ENCODE measurements around the gene IL1R2. TPM values are rescaled to one million over a fixed set of nuclear protein-coding genes. Genes with fewer than 3 reads are reported as not detected.
A peak's percentile ranks its signal among the peaks of the same experiment; 100 is the strongest.
"Not testable (repeated sequence)": the region's sequence is repeated elsewhere in the genome, so short reads cannot be mapped to it uniquely, and the experiment has no call there.

The IL1R2 gene
- total RNA-seq, 1 donor from 2014 or later, result 0.20 TPM

DNA sequence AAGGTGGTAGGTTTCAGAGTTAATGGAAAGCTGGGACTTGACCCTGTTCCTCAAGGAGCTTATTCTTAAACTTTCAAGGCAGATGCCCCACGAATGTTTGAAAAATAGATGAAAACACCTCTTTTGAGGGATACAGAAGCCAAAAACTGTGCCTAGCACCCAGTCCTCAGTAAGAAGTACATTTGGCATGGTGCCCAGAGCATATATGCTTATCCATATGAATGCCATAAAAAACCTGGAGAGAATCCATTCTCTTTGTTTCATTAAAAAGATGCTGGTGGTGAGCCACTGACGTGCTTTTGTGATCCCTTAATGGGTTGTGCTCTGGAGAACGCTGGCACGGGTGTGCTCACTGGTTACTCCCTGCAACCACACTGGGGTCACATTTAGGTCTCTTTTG lies 69.0 kb downstream of the IL1R2 start:
- DNase-seq (ENCODE audit: low read depth in 2 of 2), result no peak

DNA sequence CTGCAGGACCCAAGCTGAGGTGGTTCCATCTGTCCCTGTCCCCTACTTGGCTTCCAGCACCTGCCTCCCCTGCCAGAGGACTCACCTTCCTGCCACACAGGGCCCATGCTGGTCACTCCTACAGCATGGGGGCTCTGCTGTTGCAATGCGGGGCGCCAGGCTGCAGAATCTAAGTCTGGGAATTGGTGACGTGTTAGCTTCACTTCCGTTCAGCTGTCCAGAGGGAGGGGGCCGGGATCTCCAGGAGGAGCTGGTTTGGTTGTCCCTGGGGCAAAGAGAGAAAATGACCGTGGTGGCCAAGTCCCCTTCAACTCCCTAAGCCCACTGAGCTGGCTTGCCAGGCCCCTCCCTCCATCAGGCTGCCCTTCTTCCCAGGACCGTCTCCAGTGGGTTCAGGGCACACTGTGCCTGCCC lies 69.5 kb downstream of the IL1R2 start:
- DNase-seq (ENCODE audit: low read depth in 2 of 2), result no peak

GRCh38 chr2:102061962-102062795 lies 70.4 kb downstream of the IL1R2 start:
- peak; percentile 58 to 93 for DNase-seq (ENCODE audit: low read depth in 2 of 2)

DNA sequence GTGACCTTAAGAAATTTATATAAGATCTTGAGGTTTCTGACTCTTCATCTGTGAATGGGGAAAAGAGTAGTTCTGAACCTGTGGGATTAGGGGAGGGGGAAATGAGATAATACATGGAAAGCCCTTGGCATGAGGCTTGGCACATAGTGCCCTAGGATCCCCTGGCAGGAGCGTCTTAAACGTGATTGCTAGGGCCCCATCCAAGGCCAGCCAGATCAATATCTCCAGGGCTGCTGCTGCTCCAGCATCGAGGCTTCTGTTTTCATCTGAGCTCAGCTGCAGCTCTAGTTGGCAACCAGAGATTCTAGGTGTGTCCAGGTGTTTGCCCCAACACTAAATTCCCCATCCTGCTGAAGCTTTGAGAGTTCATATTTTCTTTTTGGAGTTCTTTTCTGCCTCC lies 71.0 kb downstream of the IL1R2 start:
- DNase-seq (ENCODE audit: low read depth in 2 of 2), result no peak

- DNase-seq (ENCODE audit: low read depth in 2 of 2), result peak in 1 of 2 donors; percentile 68
These were observed 71.7 kb downstream of the IL1R2 start for GRCh38 chr2:102063487-102063911.

DNA sequence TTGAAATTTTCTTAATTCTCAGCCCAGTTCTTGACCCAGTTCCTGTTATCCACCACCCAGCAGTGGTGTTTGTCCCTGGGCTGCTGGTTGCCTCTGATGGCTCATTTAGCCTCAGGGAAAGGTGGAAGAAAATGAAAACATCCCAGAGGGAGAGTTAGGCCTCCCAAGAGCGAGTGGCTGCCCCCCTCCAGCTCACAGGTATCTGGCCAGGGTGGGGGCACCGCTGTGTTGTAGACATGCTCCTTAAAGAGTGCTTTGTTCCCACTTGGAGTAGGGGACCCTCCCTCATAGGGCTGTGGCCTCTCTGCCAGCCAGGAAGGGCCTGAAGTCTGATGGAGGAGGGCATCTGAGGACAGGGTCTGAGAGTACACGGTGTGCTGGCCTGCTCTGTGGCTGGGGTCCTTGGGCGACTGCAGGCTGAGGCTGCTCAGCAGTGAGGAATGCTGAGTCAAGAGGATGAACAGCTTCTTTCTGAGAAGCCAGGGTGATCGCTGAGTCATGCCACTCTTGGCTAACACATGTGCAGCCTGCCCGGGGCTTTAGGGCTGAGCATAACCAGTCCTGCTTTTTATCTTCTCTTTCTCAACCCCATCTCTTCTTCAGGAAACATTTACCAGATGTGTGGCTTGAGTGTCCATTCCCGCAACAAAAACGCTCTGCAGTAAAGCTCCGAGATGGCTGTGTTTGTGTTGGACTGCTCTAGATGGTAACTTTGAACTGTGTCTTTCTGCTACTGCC lies 72.3 kb downstream of the IL1R2 start:
- peak; percentile 71 to 92 for DNase-seq (ENCODE audit: low read depth in 2 of 2)

GRCh38 chr2:102064679-102065674 lies 73.2 kb downstream of the IL1R2 start:
- DNase-seq (ENCODE audit: low read depth in 2 of 2), result peak; percentile 28 to 33

GRCh38 chr2:102065675-102066252 lies 74.0 kb downstream of the IL1R2 start:
- DNase-seq (ENCODE audit: low read depth in 2 of 2), result peak in 1 of 2 donors; percentile 41

GRCh38 chr2:102066554-102066953 lies 74.8 kb downstream of the IL1R2 start:
- DNase-seq (ENCODE audit: low read depth in 2 of 2), result no peak

DNA sequence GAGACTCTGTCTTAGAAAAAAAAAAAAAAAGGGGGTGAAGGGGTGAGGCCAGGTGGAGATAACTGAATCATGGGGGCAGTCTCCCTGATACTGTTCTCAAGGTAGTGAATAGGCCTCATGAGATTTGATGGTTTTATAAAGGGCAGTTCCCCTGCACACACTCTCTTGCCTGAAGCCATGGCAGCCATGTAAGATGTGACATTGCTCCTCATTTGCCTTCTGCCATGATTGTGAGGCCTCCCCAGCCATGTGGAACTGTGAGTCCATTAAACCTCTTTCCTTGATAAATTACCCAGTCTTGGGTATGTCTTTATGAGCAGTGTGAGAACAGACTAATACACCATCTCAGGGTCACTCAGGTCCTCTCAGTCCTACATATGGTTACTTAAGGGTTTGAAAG lies 76.4 kb downstream of the IL1R2 start:
- DNase-seq (ENCODE audit: low read depth in 2 of 2), result not testable (repeated sequence)

- DNase-seq (ENCODE audit: low read depth in 2 of 2), result no peak
These were observed 77.7 kb downstream of the IL1R2 start for GRCh38 chr2:102069311-102069974.

GRCh38 chr2:102070058-102070642 lies 78.4 kb downstream of the IL1R2 start:
- peak in 1 of 2 donors; percentile 43 for DNase-seq (ENCODE audit: low read depth in 2 of 2)

- DNase-seq (ENCODE audit: low read depth in 2 of 2), result peak in 1 of 2 donors; percentile 69
These were observed 81.0 kb downstream of the IL1R2 start for GRCh38 chr2:102072741-102073140.

GRCh38 chr2:102073168-102073724 lies 81.5 kb downstream of the IL1R2 start:
- no peak for DNase-seq (ENCODE audit: low read depth in 2 of 2)

DNA sequence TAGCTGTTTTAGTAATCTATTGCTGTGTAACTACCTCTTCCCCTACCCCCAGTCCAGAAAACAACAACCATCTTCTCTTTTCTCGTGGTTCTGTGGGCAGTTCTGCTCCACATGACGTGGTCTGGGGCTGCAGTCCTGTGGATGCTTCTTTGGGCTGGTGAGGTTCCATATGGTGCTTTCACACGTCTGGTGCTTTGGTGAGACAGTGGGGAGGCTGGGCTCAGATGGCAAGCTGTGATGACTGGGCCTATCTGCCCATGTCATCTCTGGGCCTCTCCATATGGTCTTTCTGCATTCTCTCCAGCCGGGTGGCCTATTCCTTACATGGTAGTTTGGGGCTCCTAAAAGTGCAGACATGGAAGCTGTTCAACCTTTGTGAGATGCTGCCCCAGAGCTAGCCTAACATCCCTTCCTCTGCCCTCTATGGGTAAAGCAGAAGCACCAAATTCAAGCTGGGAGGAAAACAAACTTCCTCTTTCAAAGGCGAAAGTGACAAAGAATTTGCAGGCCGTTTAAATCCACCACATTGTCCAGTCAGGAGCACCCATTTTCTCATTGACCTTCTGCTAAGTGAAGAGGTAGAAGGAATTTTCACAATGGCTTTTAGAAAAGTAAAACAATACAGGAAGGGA lies 82.5 kb downstream of the IL1R2 start:
- no peak for DNase-seq (ENCODE audit: low read depth in 2 of 2)

DNA sequence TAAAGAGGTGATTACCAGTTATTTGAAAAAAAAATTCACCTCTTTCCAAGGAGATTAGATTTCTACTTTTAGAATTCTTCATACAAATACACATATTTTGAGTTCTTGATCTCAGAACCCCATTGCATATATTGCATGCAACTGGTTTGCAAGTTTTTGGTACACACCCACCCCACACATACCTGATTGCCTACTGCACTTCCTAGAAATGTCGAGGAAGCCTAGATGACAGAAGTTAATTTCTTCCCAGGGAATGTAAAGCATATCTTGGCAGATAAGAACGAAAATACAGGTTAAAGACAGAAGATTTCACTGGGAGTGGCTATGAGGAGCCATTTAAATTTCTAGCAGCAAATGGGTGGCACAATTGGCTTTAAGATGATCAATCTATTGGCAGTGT lies 83.7 kb downstream of the IL1R2 start:
- no peak for DNase-seq (ENCODE audit: low read depth in 2 of 2)

DNA sequence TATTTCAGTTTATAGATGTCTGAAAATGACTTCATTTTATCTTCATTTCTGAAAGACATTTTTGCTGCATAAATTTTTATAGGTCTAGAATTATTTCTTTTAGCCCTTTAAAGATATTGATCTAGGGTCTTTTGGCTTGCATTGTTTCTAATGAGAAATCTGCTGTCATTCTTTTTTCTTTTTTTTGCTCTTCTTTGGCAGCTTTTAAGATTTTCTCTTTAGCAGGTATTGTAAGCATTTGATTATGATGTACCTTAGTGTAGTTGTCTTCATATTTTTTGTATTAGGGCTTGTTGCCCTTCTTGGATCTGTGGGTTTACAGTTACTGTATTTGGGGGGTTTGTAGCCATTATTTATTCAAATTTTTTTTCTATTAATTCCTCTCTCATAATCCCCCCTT lies 84.8 kb downstream of the IL1R2 start:
- DNase-seq (ENCODE audit: low read depth in 2 of 2), result no peak

All from lung microvascular endothelial cell (primary cell).